ENCODE measurements around the gene MAK.
"Not testable (repeated sequence)": the region's sequence is repeated elsewhere in the genome, so short reads cannot be mapped to it uniquely, and the experiment has no call there.

Gene MAK

DNA sequence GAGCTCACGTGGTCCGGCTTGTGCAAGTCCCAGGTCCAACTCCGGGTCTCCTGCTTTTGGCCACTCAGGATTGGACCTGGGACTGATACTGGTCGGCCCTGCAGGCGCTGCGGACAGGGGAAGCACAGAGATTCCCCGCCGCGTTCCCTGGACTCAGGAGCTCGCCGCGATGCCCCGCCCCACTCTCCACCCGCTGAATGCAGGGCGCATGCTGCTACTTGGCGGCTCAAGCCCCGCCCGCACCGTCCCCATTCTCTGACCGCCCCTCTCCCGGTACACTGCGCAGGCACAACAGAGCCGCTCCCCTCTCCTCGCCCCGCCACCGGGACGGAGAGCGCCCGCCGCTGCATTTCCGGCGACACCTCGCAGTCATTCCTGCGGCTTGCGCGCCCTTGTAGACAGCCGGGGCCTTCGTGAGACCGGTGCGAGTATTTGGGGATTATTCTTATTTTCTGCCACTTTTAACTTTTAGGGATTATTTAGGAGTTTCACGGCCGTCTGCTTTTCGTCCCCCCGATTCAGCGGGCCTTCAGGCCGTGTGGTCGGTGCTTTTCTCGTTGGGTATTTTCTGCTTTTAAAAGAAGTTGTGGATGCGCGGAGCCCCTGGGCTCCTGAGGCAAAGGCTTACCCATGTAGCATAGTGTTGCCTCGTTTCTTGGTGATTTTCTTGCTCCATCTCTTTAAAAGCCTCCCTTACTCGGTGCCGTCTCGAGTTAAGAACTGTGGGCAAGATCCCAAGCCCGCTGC is 115.3 kb downstream of the MAK start, which contains the start of gene TMEM14C:
Gene TMEM14C (plus strand): TSS at position 251 of the 747 bp plus-strand sequence. CDS start 1,544 bp downstream, outside the sequence.
- FAIRE-seq, result no peak
- TF ChIP-seq, protein P1, sequence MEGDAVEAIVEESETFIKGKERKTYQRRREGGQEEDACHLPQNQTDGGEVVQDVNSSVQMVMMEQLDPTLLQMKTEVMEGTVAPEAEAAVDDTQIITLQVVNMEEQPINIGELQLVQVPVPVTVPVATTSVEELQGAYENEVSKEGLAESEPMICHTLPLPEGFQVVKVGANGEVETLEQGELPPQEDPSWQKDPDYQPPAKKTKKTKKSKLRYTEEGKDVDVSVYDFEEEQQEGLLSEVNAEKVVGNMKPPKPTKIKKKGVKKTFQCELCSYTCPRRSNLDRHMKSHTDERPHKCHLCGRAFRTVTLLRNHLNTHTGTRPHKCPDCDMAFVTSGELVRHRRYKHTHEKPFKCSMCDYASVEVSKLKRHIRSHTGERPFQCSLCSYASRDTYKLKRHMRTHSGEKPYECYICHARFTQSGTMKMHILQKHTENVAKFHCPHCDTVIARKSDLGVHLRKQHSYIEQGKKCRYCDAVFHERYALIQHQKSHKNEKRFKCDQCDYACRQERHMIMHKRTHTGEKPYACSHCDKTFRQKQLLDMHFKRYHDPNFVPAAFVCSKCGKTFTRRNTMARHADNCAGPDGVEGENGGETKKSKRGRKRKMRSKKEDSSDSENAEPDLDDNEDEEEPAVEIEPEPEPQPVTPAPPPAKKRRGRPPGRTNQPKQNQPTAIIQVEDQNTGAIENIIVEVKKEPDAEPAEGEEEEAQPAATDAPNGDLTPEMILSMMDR (IDR thresholded peaks at IDR 0.05; ENCODE audit: insufficient read depth, missing control alignments), result no peak
- peak; percentile 92 for DNase-seq (ENCODE audit: insufficient read length, low spot score)

DNA sequence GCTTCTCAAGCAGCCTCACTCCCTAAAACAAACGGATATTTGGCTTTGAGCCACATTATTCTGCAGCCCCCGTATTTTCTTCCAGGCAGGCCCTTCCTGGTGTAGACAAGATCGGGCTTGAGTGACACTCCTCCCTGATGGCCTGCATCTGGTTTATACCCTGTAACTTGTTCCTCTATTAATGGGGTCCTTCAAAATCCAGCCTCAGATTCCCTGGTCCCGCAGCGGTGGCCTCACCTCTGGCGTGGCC is 115.8 kb downstream of the MAK start:
- TF ChIP-seq, protein P1 (IDR thresholded peaks at IDR 0.05; ENCODE audit: insufficient read depth, missing control alignments), result no peak
- DNase-seq (ENCODE audit: insufficient read length, low spot score) (no peak), FAIRE-seq (no peak)

DNA sequence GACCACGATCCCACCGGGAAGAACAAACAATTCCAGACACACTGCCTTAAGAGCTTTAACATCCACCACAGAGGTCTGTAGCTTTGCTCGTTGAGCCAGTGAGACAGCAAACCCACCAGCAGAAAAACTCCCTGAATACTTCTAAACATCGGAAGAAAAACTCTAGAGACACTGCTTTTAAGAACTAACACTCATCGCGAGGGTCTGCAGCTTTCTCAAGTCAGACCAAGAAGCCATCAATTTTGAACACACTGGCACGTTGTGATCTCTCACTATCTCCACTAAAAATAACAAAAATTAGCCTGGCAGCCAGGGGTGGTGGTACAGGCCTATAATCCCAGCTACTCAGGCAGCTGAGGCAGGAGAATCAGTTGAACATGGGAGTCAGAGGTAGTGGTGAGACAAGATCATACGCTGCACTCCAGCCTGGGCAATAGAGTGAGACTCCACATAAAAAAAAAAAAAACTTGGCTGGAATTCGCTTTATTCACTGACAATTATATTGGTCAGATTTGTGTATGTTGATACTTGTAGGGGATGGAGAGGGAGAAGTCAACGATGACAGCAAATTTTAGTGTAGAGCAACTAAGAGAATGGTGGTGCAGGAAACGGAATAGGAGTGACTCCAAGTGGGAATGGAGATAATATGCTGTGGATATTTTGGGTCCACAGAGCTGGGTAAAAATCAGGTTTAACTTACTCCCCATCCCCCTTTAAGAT is 116.3 kb downstream of the MAK start:
- FAIRE-seq (no peak), DNase-seq (ENCODE audit: insufficient read length, low spot score) (no peak)
- TF ChIP-seq, protein P1 (IDR thresholded peaks at IDR 0.05; ENCODE audit: insufficient read depth, missing control alignments), result no peak

DNA sequence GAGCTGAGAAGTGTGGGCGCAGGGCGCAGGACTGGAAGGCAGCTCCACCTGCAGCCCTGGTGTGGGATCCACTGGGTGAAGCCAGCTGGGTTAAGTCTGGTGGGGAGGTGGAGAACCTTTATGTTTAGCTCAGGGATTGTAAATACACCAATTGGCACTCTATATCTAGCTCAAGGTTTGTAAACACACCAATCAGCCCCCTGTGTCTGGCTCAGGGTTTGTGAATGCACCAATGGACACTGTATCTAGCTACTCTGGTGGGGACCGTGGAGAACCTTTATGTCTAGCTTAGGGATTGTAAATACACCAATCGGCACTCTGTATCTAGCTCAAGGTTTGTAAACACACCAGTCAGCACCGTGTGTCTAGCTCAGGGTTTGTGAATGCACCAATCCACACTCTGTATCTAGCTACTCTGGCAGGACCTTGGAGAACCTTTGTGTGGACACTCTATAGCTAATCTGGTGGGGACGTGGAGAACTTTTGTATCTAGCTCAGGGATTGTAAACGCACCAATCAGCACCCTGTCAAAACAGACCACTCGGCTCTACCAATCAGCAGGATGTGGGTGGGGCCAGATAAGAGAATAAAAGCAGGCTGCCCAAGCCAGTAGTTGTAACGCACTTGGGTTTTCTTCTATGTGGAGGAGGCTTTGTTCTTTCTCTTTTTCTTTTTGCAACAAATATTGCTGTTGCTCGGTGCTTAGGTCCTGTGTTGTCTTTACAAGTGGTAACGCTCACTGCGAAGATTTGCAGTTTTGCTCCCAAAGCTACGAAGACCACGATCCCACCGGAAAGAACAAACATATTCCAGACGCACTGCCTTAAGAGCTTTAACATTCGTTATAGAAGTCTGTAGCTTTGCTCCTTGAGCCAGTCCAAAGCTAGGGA is 117.1 kb downstream of the MAK start:
- not testable (repeated sequence) for DNase-seq (ENCODE audit: insufficient read length, low spot score)

DNA sequence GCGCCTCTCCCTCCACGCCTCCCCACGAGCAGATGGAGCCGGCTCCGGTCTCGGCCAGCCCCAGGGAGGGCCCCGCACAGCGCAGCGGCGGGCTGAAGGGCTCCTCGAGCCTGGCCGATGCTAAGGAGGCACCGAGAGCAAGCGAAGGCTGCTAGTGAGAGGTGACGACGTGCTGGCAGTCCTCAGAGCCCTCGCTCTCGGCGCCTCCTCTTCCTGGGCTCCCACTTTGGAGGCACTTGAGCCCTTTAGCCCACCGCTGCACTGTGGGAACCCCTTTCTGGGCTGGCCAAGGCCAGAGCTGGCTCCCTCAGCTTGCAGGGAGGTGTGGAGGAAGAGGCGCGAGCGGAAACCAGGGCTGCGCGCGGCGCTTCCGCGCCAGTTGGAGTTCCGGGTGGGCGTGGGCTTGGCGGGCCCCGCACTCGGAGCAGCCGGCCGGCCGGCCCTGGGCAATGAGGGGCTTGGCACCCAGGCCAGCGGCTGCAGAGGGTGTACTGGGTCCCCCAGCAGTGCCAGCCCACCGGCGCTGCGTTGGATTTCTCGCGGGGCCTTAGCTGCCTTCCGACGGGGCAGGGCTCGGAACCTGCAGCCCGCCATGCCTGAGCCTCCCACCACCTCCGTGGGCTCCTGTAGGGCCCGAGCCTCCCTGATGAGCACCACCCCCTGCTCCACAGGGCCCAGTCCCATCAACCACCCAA is 117.9 kb downstream of the MAK start:
- FAIRE-seq (no peak), DNase-seq (ENCODE audit: insufficient read length, low spot score) (no peak)
- TF ChIP-seq, protein P1 (IDR thresholded peaks at IDR 0.05; ENCODE audit: insufficient read depth, missing control alignments), result no peak

More for the DNA sequence above, 117.1 kb downstream of the MAK start:
- FAIRE-seq, result not testable (repeated sequence)

DNA sequence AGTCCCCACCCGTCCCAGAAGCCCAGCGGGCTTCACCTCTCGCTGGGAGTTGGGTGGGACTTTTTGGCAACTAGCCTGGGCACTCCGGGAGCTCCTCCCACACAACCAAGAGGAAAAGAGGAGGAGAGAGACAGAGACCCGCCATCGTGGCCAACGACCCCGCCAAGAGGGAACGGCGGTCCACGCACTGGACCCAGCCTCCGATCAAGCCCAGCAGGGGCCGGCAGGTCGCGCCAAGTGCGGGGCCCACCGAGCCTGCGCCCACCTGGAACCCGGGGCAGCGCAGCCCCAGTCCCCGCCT is 118.4 kb downstream of the MAK start:
- TF ChIP-seq, protein P1 (IDR thresholded peaks at IDR 0.05; ENCODE audit: insufficient read depth, missing control alignments), result no peak
- no peak for DNase-seq (ENCODE audit: insufficient read length, low spot score)

More for the DNA sequence above, 118.4 kb downstream of the MAK start:
- no peak for FAIRE-seq
